AG10803 (cell line): ENCODE measurements around the gene GUCY1A2.
"Not testable (repeated sequence)": the region's sequence is repeated elsewhere in the genome, so short reads cannot be mapped to it uniquely, and the experiment has no call there.

ENCODE experiments used
- DNase-seq: peaks from one replicate; pipeline ENCODE4 v3.0.0; 2010; ENCODE audit warnings: low read depth
- H3K4me3 ChIP-seq: 2 replicates; pipeline ENCODE4 v1.5.1; 2011; ENCODE audit warnings: mild to moderate bottlenecking, low read length, control low read depth
- TF ChIP-seq, protein P1 (sequence below): conservative IDR thresholded peaks from 2 replicates; pipeline ENCODE4 v1.5.1; 2011; ENCODE audit warnings: mild to moderate bottlenecking, low read length, control low read depth, inconsistent platforms

Gene GUCY1A2

DNA sequence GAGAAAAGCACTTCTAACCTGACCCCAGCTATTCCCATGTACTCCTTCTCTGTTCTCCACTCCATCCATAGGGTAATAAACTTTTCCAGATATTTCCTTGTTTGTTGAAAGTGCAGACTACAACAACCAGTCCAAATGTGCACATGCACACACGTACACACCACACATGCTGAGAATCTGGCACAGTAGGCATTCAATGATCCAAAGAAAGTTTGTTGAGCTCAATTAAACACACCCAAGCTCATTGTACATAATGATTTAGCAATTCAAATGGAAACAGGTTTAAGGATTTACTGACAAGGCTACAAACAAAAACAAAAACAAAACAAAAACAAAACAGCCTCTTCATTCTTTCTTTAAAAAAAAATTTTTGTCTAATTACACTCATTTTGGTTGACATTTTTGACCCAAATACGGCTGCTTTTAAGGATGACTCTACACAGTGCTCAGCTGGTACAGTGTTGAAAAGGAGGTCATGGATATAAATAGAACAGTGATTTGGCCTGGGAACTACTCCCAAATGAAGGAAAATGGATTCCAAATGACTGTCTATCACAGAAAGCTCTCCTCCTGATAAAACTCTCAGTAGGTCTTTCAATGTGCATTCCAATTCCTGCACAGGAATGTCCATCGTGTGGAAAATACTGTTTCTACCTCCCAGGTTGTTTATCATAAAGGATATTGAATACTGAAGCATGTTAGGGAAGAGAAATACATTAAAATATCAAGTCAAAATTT lies 232.2 kb downstream of the GUCY1A2 start:
- no peak for DNase-seq
- TF ChIP-seq, protein P1, sequence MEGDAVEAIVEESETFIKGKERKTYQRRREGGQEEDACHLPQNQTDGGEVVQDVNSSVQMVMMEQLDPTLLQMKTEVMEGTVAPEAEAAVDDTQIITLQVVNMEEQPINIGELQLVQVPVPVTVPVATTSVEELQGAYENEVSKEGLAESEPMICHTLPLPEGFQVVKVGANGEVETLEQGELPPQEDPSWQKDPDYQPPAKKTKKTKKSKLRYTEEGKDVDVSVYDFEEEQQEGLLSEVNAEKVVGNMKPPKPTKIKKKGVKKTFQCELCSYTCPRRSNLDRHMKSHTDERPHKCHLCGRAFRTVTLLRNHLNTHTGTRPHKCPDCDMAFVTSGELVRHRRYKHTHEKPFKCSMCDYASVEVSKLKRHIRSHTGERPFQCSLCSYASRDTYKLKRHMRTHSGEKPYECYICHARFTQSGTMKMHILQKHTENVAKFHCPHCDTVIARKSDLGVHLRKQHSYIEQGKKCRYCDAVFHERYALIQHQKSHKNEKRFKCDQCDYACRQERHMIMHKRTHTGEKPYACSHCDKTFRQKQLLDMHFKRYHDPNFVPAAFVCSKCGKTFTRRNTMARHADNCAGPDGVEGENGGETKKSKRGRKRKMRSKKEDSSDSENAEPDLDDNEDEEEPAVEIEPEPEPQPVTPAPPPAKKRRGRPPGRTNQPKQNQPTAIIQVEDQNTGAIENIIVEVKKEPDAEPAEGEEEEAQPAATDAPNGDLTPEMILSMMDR = no peak
- no peak overlapping the region for H3K4me3 ChIP-seq

DNA sequence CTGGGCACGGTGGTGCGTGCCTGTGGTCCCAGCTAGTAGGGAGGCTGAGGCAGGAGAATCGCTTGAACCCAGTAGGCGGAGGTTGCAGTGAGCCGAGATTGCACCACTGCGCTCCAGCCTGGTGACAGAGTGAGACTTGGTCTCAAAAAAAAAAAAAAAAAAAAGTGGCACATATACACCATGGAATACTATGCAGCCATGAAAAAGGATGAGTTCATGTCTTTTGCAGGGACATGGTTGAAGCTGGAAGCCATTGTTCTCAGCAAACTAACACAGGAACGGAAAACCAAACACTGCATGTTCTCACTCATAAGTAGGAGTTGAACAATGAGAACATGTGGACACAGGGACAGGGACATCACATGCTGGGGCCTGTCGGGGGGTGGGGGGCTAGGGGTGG lies 241.0 kb downstream of the GUCY1A2 start:
- H3K4me3 ChIP-seq, DNase-seq: not testable (repeated sequence)

DNA sequence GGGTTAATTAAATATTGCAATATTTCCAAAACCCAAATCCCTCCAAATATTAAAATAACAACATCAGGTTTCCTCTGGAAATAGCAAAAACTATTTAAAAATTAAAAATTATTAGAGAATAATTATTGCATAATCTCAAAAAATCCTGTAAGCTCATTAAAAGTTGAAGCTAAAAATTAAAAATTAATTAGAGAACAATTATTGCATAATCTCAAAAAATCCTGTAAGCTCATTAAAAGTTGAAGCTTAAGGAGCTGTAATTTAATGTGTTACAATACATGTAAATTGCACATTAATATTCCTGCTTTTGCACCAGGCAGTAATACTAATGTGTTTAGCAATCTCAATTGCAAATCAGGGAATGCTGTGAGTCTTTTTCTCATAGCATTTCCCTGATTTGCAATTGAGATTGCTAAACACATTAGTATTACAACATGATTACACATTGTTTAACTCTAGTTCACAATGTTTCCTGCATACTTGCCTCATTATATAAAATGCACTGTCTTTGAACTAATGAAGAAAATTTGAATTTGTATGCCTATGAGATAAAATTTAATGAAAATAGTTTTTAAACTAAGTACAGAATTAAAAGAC lies 247.7 kb downstream of the GUCY1A2 start:
- TF ChIP-seq, protein P1 = no peak
- DNase-seq = peak; percentile 20

DNA sequence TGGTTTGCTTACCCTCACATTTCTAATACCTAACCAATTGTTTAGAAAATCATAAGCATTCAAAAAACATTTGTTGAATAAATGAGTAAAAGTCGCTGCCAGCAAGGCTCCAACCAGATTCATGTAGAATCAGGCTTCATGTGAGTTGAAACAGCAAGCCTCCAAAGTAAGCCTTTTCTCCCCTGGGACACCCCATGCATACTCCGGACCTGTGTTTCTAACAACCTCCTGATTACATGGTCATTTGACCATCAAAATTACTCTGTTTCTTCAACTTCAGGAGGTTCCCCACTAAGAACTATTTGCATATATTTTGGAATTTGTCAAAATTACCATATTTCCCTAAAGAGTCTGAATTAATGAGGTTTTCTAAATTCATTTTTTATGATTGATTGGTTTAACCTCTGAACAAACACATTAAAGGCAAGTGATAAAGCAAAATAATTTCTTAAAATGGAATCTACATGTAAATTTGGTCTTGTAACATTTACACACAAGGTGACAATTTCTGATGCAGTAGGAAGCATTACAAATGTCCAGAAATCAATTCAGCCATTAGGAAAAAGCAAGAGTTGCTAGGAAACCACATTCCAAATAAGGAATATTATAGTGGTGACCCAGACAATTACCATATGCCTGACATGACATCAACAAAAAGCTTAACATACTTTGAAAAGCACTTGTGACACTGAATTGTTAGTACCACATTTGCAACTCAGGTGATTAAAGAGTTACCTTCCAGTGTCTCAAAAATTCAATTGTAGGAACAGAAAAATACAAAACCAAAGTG lies 252.6 kb downstream of the GUCY1A2 start:
- TF ChIP-seq, protein P1 = no peak
- no peak overlapping the region for H3K4me3 ChIP-seq
- no peak for DNase-seq

More for the DNA sequence above, 247.7 kb downstream of the GUCY1A2 start:
- H3K4me3 ChIP-seq = no peak overlapping the region

DNA sequence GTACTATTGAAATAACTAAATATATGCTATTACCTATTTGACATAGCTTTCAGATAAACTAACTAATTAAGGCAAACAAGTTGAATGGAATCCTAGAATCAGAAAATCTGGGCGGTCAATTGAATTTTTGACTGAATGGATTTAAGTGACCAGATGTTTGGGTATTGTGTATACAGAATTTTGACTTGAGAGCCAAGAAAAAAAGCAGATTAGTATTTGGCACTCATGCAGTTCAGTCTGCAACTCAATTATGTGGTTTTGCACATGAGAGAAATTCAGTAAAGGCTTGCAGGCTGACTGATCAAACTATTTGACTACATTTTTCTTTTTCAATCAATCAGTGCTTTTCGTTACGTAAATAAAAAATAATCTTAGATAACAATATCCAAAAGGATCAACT lies 254.8 kb downstream of the GUCY1A2 start:
- H3K4me3 ChIP-seq = no peak overlapping the region
- TF ChIP-seq, protein P1 = no peak
- no peak for DNase-seq

DNA sequence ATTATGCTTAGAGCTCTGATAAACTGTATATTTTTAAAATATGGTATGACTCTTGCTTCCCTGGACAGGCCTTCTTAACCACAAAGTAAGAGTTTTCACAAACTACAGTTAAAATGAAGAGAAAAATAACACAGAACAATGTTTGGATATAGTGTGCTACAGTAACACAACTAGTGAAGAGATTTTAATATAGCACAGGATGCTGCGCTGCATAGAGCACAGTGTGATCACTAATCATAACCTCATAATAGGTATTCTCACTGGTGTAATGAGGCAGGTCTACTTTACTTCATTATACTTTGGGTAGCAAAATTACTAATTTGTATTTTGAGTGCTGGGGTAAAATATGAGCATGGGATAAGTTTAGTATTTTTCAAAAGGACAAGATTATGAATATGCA lies 256.5 kb downstream of the GUCY1A2 start:
- no peak overlapping the region for H3K4me3 ChIP-seq
- TF ChIP-seq, protein P1 = no peak
- DNase-seq = no peak

DNA sequence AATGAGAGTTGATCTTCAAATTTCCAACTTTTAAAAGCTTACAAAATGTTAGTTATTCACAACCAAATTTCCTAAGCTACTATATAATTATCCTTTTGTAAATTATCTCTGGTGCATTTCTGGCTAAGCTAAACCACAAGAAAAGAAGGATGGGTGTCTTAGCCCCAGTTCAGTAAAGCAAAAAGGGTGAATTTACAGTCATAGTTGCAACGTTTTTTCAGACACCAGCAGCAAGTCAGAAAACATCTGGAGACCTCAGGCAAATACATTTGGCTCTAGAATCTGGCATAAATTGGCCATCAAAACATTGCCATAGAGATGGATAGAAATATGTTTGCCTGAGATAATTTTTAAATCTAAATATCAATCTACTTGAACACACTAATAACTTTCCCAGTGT lies 257.0 kb downstream of the GUCY1A2 start:
- no peak for DNase-seq
- no peak overlapping the region for H3K4me3 ChIP-seq
- TF ChIP-seq, protein P1 = no peak
